Measurements from ENCODE around the gene ASGR2. TPM values are rescaled to one million over a fixed set of nuclear protein-coding genes. Genes with fewer than 3 reads are reported as not detected.

Gene ASGR2
- polyA plus RNA-seq, 1 donor (not counting 4 experiments of a cell fraction or from before 2014, with no cell fraction given) = not detected

DNA sequence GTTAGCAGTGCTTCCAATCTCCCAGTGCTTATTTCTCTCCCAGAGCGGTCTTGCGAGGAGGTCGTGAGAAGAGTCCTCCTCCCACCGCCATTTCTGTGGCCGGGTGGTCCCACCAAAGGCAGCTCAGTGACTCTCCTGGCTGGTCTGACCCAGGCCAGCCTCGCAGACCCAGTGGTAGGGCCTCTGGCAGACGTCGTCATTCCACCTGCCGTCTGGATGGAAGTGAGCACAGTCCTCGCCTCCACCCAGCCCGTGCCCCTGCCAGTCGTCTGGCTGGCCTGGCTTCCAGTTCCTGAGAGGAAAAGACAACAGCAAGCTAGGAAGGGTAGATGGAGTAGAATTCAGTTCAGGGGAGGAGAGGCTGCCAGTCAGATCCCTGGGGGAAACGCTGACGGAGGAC is 39.7 kb downstream of the ASGR2 start:
- dilution Hi-C loops (cut with MboI; ENCODE audit: extremely low pct_ligation_motif_present, low sequenced_read_pairs) = no loop called here
- Histone ChIP-seq H3K4me2 (ENCODE audit: control insufficient read depth, extremely low read depth, insufficient read depth, low read depth, low read length) (no peak overlapping the region), H4K20me1 (ENCODE audit: control insufficient read depth, extremely low read depth, insufficient read depth, low read length) (no peaks in the 10 kb centered on the region), H3K4me1 (ENCODE audit: control insufficient read depth, extremely low read depth, insufficient read depth, low read length) (no peaks in the 10 kb centered on the region), H3K4me3 (ENCODE audit: control insufficient read depth in 2 of 3, extremely low read depth in 1 of 3, insufficient read depth in 2 of 3, low read depth in 1 of 3, low read length in 3 of 3) (no peak overlapping the region), H3K9me3 (ENCODE audit: control insufficient read depth, low read depth, low read length) (no peaks in the 10 kb centered on the region), H3K9me1 (ENCODE audit: control insufficient read depth, extremely low read depth, insufficient read depth, low read length) (no peaks in the 10 kb centered on the region), H3K9ac (ENCODE audit: control insufficient read depth, extremely low read depth, insufficient read depth, low read length) (no peak overlapping the region), H3K27me3 (ENCODE audit: control insufficient read depth, extremely low read depth, insufficient read depth, low read length) (peaks cover 12% of the 10 kb centered on the region), H2AFZ (ENCODE audit: control insufficient read depth, low read length) (no peak overlapping the region), H3K27ac (ENCODE audit: control insufficient read depth, insufficient read depth, low read length) (no peak overlapping the region), H3K36me3 (ENCODE audit: control insufficient read depth in 2 of 2, extremely low read depth in 1 of 2, insufficient read depth in 2 of 2, low read length in 2 of 2) (no peaks in the 10 kb centered on the region), H3K79me2 (ENCODE audit: control insufficient read depth, insufficient read depth, low read length) (no peaks in the 10 kb centered on the region)
- FAIRE-seq = no peak
- no peak for TF ChIP-seq CTCF (optimal IDR thresholded peaks at IDR 0.05 in 1 of 3, IDR thresholded peaks at IDR 0.05 in 1 of 3, conservative IDR thresholded peaks at IDR 0.05 in 1 of 3; ENCODE audit: extremely low read depth in 1 of 3, insufficient read depth in 2 of 3, low read length in 3 of 3)
- TF ChIP-seq EZH2 (IDR thresholded peaks at IDR 0.05; ENCODE audit: low read length) = no peak
- no peak for DNase-seq (ENCODE audit: low read depth, low spot score)

GRCh38 chr17:7072406-7072805 is 42.2 kb downstream of the ASGR2 start:
- Histone ChIP-seq H3K4me1 (ENCODE audit: control insufficient read depth, extremely low read depth, insufficient read depth, low read length) (no peaks in the 10 kb centered on the region), H3K9me3 (ENCODE audit: control insufficient read depth, low read depth, low read length) (peaks cover 2% of the 10 kb centered on the region), H2AFZ (ENCODE audit: control insufficient read depth, low read length) (no peak overlapping the region), H3K27me3 (ENCODE audit: control insufficient read depth, extremely low read depth, insufficient read depth, low read length) (peaks cover 9% of the 10 kb centered on the region), H3K9me1 (ENCODE audit: control insufficient read depth, extremely low read depth, insufficient read depth, low read length) (no peaks in the 10 kb centered on the region), H3K36me3 (ENCODE audit: control insufficient read depth in 2 of 2, extremely low read depth in 1 of 2, insufficient read depth in 2 of 2, low read length in 2 of 2) (no peaks in the 10 kb centered on the region), H3K79me2 (ENCODE audit: control insufficient read depth, insufficient read depth, low read length) (no peaks in the 10 kb centered on the region), H3K27ac (ENCODE audit: control insufficient read depth, insufficient read depth, low read length) (no peak overlapping the region), H3K4me3 (ENCODE audit: control insufficient read depth in 2 of 3, extremely low read depth in 1 of 3, insufficient read depth in 2 of 3, low read depth in 1 of 3, low read length in 3 of 3) (no peak overlapping the region), H3K9ac (ENCODE audit: control insufficient read depth, extremely low read depth, insufficient read depth, low read length) (no peak overlapping the region), H4K20me1 (ENCODE audit: control insufficient read depth, extremely low read depth, insufficient read depth, low read length) (no peaks in the 10 kb centered on the region), H3K4me2 (ENCODE audit: control insufficient read depth, extremely low read depth, insufficient read depth, low read depth, low read length) (no peak overlapping the region)
- dilution Hi-C loops (cut with MboI; ENCODE audit: extremely low pct_ligation_motif_present, low sequenced_read_pairs) = no loop called here
- DNase-seq (ENCODE audit: low read depth, low spot score) = no peak
- FAIRE-seq = no peak
- TF ChIP-seq EZH2 (IDR thresholded peaks at IDR 0.05; ENCODE audit: low read length) (no peak), CTCF (optimal IDR thresholded peaks at IDR 0.05 in 1 of 3, IDR thresholded peaks at IDR 0.05 in 1 of 3, conservative IDR thresholded peaks at IDR 0.05 in 1 of 3; ENCODE audit: extremely low read depth in 1 of 3, insufficient read depth in 2 of 3, low read length in 3 of 3) (no peak)

All from keratinocyte (primary cell).